ENCODE results near the gene RDH12.
"Not testable (repeated sequence)": the region's sequence is repeated elsewhere in the genome, so short reads cannot be mapped to it uniquely, and the experiment has no call there.

Gene RDH12

GRCh38 chr14:67705211-67705610, 3.5 kb downstream of the RDH12 start:
- DNase-seq: no peak

- DNase-seq: not testable (repeated sequence)
Measured at GRCh38 chr14:67709346-67709745, 7.7 kb downstream of the RDH12 start.

DNA sequence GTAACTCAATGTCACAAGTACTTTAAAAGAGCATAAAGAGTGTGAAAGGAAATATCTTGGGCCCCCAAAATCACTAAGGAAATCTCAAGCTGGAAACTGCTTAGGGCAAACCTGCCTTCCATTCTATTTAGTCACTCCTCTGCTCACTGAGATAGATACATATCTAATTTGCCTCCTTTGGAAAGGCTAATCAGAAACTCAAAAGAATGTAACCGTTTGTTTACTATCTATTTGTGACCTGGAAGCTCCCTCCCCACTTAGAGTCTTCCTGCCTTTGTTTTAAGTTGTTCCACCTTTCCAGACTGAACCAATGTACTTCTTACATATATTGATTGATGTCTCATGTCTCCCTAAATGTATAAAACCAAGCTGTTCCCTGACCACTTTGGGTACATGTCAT, 8.1 kb downstream of the RDH12 start:
- not testable (repeated sequence) for DNase-seq

GRCh38 chr14:67710209-67710608, 8.5 kb downstream of the RDH12 start:
- no peak for DNase-seq

GRCh38 chr14:67717048-67717447, 15.4 kb downstream of the RDH12 start:
- no peak for DNase-seq

- no peak for DNase-seq
Measured at GRCh38 chr14:67718265-67718664, 16.6 kb downstream of the RDH12 start.

GRCh38 chr14:67719385-67719784, 17.7 kb downstream of the RDH12 start:
- DNase-seq: not testable (repeated sequence)

GRCh38 chr14:67719866-67720265, 18.2 kb downstream of the RDH12 start:
- DNase-seq: no peak

DNA sequence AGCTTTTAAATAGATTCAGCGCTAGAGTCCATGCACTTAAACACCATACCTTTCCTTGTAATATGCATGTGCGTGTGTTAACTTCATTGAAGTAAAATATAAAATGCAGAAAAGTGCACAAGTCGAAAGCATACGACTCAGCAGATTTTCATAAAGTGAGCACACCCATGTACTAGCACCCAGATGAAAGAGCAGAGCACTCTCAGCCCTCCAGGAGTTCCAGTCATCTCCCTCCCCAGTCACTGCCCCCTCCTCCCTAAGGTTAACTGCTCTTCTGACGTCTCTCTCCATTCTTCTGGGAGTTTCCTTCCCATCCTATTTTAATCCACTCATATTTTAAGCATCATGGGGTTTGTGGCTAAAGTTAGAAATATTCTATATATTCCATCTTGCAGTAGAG, 20.2 kb downstream of the RDH12 start:
- DNase-seq: no peak

DNA sequence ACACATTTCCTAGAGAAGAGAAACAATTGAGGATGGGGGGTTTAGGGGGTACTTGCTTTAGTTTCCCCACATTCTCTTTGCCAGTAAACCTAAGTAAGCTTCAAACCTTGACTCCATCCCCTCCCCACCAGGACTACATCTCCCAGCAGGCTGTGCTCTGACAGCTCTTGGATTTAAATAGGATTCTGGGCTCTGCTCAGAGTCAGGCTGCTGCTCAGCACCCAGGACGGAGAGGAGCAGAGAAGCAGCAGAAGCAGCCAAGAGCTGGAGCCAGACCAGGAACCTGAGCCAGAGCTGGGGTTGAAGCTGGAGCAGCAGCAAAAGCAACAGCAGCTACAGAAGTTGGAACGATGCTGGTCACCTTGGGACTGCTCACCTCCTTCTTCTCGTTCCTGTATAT, 20.6 kb downstream of the RDH12 start:
- peak; percentile 47 for DNase-seq

- DNase-seq: no peak
Measured at GRCh38 chr14:67725171-67725570, 23.5 kb downstream of the RDH12 start.

DNA sequence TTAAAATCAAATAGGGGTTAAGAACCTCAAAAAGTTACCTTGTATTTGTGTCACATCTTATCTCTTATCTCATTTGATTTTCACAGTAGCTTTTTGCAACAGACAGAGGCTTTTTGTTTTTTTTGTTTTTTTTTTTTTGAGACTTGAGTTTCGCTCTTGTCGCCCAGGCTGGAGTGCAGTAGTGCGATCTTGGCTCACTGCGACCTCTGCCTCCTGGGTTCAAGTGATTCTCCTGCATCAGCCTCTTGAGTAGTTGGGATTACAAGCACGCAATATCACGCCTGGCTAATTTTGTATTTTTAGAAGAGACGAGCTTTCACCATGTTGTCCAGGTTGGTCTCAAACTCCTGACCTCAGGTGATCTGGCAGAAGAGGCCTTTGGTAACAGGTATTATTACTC, 25.7 kb downstream of the RDH12 start:
- DNase-seq: no peak

DNA sequence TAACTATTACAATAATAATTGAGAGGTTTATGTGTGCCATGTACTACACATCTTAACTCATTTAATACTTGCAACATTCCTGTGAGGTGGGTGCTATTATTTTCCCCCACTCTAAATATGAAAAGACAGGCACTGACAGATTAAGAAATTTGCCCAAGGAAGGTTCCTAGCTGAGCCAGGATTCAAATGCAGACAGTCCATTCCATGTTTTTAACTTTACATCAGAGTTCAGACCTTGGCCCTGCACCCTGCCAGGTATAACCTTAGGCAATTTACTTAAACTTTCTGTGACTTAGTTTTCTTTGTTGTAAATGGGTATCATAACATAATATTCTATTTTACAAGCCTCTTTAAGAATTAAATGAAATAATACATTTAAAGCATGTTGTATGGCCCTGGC, 26.6 kb downstream of the RDH12 start:
- DNase-seq: no peak

GRCh38 chr14:67729072-67729885, 27.6 kb downstream of the RDH12 start:
- no peak for DNase-seq

DNA sequence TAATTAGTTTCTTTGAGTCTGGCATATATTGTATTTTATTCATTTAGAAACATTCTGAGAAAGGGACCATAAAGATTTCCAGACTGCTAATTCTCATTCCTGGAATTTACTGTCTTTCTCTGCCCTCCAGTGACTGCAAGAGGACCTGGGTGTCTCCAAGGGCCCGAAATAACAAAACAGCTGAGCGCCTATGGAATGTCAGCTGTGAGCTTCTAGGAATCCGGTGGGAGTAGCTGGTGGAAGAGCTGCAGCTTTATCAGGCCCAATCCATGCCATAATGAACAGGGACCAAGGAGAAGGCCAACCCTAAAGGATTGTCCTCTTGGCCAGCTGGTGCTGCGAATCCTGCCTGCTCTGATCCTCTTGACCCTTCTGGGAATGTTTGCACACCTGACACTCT, 31.9 kb downstream of the RDH12 start:
- DNase-seq: no peak

GRCh38 chr14:67734675-67735074, 33.0 kb downstream of the RDH12 start:
- DNase-seq: no peak

GRCh38 chr14:67735336-67736147, 33.9 kb downstream of the RDH12 start:
- no peak for DNase-seq

- no peak for DNase-seq
Measured at GRCh38 chr14:67736771-67737170, 35.1 kb downstream of the RDH12 start.

DNA sequence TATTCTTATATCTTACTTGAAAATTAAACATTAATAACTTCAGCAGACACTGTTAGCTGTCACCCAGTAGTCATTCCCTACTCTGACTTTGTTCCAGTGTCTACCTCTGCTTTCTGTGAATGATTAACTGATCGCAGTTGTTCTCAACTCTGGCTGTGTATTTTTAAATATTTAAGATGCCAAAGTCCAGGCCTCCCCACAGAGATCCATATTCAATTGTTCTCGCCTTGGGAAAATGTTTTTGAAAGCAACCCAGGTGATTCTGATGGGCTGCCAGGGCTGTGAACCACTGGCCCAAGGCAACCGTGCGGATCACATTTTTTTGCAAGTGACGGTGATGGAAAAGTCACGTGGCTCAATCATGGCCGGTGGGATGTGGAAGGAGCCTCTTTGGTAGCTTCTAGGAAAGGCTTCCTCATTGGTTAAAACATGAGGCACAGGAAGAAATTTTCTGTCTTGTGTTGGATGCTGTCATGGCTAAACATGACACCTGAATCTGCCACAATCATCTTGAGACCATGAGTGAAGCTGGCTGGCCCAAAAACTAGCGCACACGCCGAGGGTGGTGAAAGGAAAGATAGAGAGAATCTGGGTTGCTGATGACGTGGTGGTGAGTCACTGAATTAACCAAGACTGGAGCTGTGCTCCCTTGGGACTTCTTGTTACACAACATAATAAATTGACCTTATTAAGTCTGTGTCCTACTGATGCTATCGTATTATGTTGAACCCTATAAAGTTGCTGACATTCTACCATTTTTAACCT, 37.2 kb downstream of the RDH12 start:
- no peak for DNase-seq

- DNase-seq: no peak
Measured at GRCh38 chr14:67744046-67744445, 42.4 kb downstream of the RDH12 start.

DNA sequence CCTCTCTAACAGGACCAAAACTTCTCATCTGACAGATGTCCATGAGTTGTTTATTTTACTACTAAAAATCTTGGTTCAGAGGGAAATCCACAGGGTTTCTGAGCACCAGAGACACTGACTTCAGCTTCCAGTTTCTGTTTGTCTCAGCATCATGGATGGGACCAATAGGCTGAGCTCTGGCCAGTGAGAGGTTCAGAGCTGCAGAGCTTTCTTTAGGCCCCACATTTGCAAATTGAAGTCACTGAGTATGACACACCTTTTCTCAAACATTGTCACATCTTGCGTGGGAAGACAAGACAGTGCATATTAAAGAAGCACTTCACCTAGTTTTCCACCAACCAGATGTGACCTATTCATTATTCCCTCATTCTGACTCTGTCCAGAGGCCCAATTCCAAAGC, 45.2 kb downstream of the RDH12 start:
- no peak for DNase-seq

DNA sequence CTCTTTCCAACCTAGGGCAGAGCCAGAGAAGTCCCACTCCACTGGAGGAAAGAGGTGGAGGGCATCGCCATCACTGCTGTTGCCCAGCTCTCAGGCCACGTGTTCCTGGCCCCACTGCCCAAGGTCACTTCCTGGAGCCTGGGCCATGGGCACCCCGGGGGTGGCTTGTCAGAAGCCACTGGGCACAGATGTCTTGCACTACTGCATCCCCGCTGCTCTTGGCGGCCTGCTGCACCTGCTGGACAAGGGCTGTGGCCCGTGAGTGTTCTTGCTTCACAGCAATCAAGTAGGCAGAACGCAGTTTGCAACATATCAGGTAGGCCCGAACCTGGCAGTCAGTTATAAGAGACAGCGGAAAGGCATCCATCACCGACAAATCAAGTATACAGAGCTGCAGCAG, 46.6 kb downstream of the RDH12 start:
- no peak for DNase-seq

- peak; percentile 95 for DNase-seq
Measured at GRCh38 chr14:67749341-67750084, 47.8 kb downstream of the RDH12 start.

Measured in NCI-H1694 (cell line).